NB4 (cell line): ENCODE results near the gene VPS37C.

Experiments
- DNase-seq: peaks from one replicate; pipeline ENCODE4 v3.0.0; 2010; ENCODE audit warnings: low read depth
- H3K4me3 ChIP-seq: one replicate; pipeline ENCODE4 v1.5.1; 2011; ENCODE audit warnings: mild to moderate bottlenecking, low read depth, low read length, moderate library complexity
- MYC ChIP-seq: IDR thresholded peaks from 2 replicates; pipeline ENCODE4 v1.6.1; 2011; ENCODE audit warnings: low read depth, low read length
- POLR2A ChIP-seq: IDR thresholded peaks from 2 replicates; pipeline ENCODE4 v1.6.1; 2011; ENCODE audit warnings: mild to moderate bottlenecking; ENCODE audit not compliant: insufficient read length; ENCODE audit errors: extremely low read depth
- TF ChIP-seq, protein P1 (sequence below): IDR thresholded peaks from one replicate; pipeline ENCODE4 v1.5.1; 2012; ENCODE audit warnings: low read depth, low read length
- TF ChIP-seq, protein P2 (sequence below): IDR thresholded peaks from 2 replicates; pipeline ENCODE4 v1.6.1; 2011; ENCODE audit warnings: low read depth, low read length

VPS37C gene

DNA sequence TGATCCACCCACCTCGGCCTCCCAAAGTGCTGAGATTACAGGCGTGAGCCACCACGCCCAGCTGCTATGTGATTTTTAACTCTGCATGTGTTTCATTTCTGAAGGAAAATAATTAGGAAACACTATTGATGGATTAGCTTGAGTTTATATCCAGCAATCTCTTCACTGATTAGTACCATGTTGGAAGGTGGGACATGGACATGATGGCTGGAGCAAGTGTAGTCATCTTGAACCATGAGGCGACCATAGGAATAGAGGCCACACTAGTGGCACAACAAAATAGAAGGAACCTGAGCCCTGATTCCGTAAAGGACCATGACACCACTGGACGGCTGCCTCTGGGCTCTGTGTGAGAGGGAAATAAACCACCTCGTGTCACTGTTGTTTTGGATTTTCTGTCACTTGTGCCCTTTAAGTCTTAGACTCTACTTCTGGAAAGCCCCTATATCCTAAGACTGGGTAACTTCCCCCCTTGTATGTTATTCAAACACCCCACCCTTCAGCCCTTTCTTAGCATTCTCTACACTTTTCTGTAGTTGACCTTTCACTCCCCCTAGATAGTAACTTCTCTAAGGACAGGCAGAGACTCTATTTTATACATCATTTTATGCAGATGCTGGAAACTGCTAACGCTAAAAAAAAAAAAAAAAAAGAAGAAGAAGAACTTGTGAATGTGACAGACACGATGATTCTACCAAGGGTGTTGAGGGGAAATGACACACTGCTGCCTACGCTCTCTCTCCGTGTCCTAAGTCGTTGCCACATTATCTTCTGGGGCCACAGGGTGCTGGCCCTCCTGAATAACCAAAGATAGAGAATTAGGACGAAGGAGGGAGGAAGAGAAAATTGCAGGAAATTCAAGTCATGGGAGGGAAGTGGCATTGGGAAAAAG is 2.7 kb upstream of the VPS37C start:
- H3K4me3 ChIP-seq = peak overlapping the region; percentile 9
- TF ChIP-seq, protein P1, sequence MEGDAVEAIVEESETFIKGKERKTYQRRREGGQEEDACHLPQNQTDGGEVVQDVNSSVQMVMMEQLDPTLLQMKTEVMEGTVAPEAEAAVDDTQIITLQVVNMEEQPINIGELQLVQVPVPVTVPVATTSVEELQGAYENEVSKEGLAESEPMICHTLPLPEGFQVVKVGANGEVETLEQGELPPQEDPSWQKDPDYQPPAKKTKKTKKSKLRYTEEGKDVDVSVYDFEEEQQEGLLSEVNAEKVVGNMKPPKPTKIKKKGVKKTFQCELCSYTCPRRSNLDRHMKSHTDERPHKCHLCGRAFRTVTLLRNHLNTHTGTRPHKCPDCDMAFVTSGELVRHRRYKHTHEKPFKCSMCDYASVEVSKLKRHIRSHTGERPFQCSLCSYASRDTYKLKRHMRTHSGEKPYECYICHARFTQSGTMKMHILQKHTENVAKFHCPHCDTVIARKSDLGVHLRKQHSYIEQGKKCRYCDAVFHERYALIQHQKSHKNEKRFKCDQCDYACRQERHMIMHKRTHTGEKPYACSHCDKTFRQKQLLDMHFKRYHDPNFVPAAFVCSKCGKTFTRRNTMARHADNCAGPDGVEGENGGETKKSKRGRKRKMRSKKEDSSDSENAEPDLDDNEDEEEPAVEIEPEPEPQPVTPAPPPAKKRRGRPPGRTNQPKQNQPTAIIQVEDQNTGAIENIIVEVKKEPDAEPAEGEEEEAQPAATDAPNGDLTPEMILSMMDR = no peak
- DNase-seq = peak; percentile 76

DNA sequence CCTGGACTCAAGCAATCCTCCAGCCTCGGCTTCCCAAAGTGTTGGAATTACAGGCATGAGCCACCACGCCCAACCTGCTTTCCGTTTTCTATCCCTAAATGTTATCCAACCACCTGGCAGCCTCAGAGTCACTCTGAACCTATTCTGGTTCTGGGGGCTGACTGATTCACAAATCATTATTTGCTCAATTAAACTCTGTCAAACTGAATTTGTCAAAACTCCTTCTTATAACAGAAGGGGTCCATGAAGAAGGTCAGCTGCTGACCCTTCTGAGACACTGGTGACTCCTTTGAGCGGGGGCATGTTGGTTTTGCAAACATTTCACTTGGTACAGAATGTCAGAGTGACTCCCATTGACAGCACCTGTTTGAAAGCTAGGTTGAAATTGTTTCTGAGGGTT is 1.8 kb upstream of the VPS37C start:
- no peak for DNase-seq
- no peak for TF ChIP-seq MYC
- TF ChIP-seq, protein P2, sequence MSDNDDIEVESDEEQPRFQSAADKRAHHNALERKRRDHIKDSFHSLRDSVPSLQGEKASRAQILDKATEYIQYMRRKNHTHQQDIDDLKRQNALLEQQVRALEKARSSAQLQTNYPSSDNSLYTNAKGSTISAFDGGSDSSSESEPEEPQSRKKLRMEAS = no peak
- TF ChIP-seq, protein P1 = no peak
- TF ChIP-seq POLR2A = no peak
- H3K4me3 ChIP-seq = no peak overlapping the region

DNA sequence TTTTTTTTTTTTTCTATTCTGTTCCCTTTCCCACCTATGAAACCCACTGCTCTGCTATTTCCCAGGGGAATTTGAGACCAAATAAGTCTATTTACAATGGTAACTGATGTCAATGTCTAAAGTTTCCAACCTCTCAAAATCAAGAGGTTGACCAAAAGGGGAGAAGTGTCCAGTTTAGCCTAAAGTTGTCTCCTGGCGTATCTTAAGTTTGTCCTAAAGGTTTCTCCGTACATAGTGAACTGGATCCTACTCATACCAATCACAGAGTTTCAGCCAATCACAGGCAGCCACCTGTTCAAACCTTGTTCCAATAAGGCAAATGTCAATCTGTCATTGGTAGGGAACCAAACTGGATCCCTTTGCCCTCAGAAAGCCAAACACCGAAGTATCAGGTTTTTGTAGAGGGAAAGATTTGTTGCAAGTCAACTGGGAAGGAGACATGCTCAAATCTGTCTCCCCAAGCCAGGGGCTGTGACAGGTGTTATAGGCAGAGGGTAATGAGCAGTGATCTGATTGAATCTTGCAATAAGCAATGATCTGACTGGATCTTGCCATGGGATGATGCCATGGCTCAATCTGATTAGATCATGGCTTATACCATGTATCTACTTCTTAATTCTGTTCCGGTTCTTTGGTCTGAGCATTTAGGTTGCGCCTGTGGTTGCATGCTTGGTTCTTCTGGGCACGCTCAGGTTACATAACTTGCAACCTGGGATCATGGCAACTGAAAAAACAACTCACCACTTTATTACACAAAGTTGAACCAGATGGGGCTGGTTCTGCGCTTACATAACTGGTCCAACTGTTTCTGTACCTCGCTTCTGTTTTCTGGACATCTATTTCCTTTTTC is 1.1 kb upstream of the VPS37C start:
- TF ChIP-seq POLR2A = no peak
- TF ChIP-seq, protein P2 = no peak
- TF ChIP-seq, protein P1 = no peak
- TF ChIP-seq MYC = no peak
- peak; percentile 58 for DNase-seq
- peak overlapping the region; percentile 75 for H3K4me3 ChIP-seq

DNA sequence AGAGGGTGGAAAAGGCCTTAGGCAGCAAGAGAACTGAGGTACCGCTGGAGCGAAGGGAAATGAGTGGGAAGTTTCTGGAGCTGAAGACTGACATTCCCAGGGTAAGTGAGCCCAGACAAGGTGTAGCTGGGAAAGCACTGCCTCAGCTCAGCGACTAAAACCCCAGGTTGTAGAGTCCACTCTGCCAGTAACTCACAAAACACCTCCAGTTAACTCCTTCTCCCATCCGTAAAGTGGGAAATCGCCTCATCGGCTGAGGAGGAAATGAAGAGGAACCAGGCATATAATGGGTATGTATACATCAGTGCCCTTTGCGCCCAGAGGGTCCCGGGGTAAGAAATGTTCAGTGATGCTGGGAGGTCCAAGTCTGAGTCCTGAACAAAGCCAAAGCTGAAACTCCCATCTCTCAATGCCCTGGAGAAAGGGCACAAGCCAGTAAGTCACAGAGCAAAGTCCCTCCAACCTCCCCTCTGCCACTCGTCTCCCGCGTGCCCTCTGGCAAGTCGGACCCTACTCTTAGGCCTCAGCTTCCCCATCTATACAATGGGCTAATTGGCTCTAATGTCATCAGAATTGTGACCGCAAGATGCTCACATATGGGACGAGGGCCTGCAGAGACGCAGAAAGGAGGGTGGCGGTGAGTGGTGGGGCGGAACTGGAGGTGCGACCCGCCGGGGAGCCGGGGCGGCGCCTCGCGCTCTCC is 588 bp downstream of the VPS37C start:
- DNase-seq = no peak
- peak overlapping the region; percentile 68 for H3K4me3 ChIP-seq
- TF ChIP-seq, protein P1 = no peak
- TF ChIP-seq, protein P2 = no peak
- TF ChIP-seq MYC (no peak), POLR2A (no peak)

DNA sequence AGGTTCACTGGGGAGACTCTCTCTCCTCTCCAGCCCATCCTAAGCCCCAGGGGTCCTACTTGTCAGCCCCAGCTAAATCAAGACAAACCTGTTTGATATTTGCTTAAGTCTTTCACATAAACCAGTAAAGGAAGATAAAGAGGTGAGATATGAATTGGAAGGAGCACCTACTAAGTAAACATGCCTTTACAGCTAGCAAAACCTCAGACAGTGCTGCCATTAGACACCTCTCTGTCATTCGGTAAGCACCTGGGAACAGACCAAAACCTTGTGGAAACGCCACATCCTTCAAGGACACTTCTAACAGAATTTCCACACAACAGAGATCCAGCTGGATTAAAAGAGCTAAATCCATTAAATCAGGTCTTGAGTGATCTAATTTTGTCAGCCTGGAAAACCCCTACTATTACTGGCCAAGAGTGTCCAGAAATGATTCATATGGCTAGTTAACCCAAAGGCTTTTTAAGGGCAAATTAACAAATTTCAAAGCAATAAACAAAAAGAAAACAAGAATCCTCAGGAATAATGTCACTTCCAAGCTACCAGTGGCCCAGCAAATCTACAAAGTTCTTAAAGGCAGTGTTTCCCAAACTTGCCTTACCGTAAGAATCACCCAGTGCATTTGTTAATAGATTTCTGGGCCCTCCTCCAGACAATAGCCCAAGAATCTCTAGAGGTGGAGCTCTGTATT is 2.4 kb downstream of the VPS37C start:
- no peak for DNase-seq
- H3K4me3 ChIP-seq = no peak overlapping the region
- TF ChIP-seq, protein P1 = no peak
- TF ChIP-seq POLR2A (no peak), MYC (no peak)
- TF ChIP-seq, protein P2 = no peak
